PFSK-1 (cell line): ENCODE measurements around the gene KASH5. TPM values are rescaled to one million over a fixed set of nuclear protein-coding genes. Genes with fewer than 3 reads are reported as not detected.

Experiments used
- FOXP2 ChIP-seq: optimal IDR thresholded peaks from 2 replicates; pipeline ENCODE3; 2011; ENCODE audit warnings: borderline replicate concordance, control low read depth, inconsistent platforms; ENCODE audit not compliant: insufficient read depth; ENCODE audit errors: extremely low read length, extremely low read depth
- POLR2AphosphoS5 ChIP-seq: IDR thresholded peaks from 2 replicates; pipeline ENCODE4 v1.6.1; 2012; ENCODE audit warnings: low read depth, mild to moderate bottlenecking, control low read depth, low read length, moderate library complexity
- SIN3A ChIP-seq: IDR thresholded peaks from 2 replicates; pipeline ENCODE4 v1.6.1; 2012; ENCODE audit warnings: mild to moderate bottlenecking, low read length, moderate library complexity, borderline replicate concordance; ENCODE audit not compliant: insufficient read depth
- TAF1 ChIP-seq: IDR thresholded peaks from 2 replicates; pipeline ENCODE4 v1.6.1; 2012; ENCODE audit warnings: low read length, control low read depth, borderline replicate concordance; ENCODE audit not compliant: insufficient read depth
- polyA plus RNA-seq: library from polyadenylated mRNA; unstranded; fragments of >200 nt; gene quantifications from one replicate; pipeline ENCODE4 v1.2.1, GENCODE V29; 2012; ENCODE audit warnings: low read depth, missing spikeins; ENCODE audit not compliant: insufficient read length
- TF ChIP-seq, protein P1 (sequence below), 2 experiments: IDR thresholded peaks; 2 replicates each; pipeline versions ENCODE4 v1.6.1 to v1.8.0; 2011 to 2012; ENCODE audit warnings: low read depth in 2 of 2, low read length in 2 of 2, control low read depth in 1 of 2, inconsistent platforms in 1 of 2, mild to moderate bottlenecking in 1 of 2, moderate library complexity in 1 of 2; ENCODE audit not compliant: insufficient read depth in 1 of 2

The KASH5 gene, protein sequence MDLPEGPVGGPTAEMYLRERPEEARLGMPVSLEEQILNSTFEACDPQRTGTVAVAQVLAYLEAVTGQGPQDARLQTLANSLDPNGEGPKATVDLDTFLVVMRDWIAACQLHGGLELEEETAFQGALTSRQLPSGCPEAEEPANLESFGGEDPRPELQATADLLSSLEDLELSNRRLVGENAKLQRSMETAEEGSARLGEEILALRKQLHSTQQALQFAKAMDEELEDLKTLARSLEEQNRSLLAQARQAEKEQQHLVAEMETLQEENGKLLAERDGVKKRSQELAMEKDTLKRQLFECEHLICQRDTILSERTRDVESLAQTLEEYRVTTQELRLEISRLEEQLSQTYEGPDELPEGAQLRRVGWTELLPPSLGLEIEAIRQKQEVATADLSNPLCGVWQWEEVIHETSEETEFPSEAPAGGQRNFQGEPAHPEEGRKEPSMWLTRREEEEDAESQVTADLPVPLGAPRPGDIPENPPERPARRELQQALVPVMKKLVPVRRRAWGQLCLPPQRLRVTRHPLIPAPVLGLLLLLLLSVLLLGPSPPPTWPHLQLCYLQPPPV
- polyA plus RNA-seq, result not detected

DNA sequence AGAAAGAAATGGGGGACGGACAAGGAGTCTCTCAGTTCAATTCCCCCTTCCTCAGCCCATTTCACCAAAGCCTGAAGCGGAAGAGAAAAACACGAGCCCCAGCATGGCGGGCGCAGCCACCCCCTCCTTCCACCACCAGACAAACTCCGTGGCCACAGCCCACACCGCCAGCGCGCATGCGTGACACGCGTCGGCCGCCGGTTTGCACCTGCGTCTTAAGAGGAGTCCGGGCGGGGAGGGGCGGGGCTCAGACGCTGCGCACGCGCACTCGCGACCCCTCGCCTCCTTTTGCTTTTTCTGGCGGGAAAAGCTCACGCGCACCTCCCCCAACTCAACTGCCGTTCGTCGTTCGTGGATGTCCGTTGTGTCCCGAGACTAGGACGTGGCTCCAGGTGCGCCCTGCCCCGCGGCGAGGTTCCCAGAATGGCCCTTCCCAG, at the start of gene KASH5:
KASH5 (plus strand) TSS at position 314 of the 437 bp plus-strand sequence. CDS start 2,635 bp downstream, outside the sequence.
- TF ChIP-seq POLR2AphosphoS5 (no peak), FOXP2 (no peak), TAF1 (no peak), SIN3A (no peak)
- TF ChIP-seq, protein P1, sequence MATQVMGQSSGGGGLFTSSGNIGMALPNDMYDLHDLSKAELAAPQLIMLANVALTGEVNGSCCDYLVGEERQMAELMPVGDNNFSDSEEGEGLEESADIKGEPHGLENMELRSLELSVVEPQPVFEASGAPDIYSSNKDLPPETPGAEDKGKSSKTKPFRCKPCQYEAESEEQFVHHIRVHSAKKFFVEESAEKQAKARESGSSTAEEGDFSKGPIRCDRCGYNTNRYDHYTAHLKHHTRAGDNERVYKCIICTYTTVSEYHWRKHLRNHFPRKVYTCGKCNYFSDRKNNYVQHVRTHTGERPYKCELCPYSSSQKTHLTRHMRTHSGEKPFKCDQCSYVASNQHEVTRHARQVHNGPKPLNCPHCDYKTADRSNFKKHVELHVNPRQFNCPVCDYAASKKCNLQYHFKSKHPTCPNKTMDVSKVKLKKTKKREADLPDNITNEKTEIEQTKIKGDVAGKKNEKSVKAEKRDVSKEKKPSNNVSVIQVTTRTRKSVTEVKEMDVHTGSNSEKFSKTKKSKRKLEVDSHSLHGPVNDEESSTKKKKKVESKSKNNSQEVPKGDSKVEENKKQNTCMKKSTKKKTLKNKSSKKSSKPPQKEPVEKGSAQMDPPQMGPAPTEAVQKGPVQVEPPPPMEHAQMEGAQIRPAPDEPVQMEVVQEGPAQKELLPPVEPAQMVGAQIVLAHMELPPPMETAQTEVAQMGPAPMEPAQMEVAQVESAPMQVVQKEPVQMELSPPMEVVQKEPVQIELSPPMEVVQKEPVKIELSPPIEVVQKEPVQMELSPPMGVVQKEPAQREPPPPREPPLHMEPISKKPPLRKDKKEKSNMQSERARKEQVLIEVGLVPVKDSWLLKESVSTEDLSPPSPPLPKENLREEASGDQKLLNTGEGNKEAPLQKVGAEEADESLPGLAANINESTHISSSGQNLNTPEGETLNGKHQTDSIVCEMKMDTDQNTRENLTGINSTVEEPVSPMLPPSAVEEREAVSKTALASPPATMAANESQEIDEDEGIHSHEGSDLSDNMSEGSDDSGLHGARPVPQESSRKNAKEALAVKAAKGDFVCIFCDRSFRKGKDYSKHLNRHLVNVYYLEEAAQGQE (IDR thresholded peaks at IDR 0.05; ENCODE audit: insufficient read depth in 1 of 2, low read depth in 2 of 2, low read length in 2 of 2), result no peak

DNA sequence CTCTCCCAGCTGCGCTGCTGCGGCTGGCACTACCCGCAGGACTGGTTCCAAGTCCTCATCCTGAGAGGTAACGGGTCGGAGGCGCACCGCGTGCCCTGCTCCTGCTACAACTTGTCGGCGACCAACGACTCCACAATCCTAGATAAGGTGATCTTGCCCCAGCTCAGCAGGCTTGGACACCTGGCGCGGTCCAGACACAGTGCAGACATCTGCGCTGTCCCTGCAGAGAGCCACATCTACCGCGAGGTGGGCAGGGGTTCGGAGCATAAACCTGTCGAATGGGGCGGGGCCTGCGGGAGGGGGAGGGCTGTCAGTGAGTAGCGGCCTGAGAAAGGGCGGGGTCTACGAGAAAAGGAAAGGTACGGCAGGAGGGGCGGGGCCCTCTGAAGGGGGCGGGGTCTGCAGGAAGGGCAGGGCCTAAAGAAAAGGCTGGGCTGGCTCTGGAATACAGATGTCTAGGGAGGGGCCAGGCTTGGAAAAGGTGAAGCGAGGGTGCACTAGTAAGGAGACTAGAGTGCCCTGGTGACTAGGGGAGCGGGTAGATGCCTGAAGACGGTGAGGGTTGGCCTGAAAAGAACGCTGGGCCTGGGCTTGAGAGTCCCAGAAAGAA, 49.3 kb upstream of the KASH5 start:
- TF ChIP-seq SIN3A (no peak), POLR2AphosphoS5 (no peak), FOXP2 (no peak), TAF1 (no peak)
- TF ChIP-seq, protein P1 (IDR thresholded peaks at IDR 0.05; ENCODE audit: insufficient read depth in 1 of 2, low read depth in 2 of 2, low read length in 2 of 2), result no peak

DNA sequence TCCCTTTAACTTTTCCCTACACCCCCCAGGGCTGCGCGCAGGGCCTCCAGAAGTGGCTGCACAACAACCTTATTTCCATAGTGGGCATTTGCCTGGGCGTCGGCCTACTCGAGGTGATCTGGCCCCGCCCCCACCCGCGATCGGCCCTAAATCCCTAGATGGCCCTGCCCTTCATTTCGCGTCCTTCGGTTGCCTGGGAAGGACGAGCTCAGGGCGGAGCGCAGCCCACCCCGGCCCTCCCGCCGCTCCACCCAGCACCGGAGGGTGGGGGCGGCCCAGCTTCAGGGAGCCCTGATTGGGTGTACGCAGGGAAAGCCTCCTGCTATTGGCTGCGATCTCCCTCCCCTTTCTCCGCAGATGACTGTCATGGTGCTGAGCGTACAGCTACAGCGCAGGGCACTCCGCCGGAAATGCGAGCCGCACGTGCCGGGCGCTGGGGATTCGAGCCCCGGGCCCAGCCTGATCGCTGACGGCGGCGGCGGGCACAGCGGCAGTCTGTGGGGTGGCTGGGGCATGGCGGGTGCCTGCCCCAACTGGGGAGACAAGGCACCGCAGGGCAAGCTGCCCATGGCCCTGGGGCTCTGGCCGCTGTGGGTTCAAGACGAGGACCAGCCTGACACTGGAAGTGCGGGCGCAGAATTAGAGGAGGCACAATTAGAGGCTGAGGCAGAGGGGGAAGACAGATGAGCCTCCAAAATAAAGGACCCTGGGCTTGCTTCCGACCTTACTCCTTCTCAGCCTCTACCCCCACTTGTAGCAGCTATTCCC, 48.6 kb upstream of the KASH5 start:
- TF ChIP-seq TAF1 (no peak), FOXP2 (no peak), POLR2AphosphoS5 (no peak), SIN3A (no peak)
- TF ChIP-seq, protein P1 (IDR thresholded peaks at IDR 0.05; ENCODE audit: insufficient read depth in 1 of 2, low read depth in 2 of 2, low read length in 2 of 2), result no peak

DNA sequence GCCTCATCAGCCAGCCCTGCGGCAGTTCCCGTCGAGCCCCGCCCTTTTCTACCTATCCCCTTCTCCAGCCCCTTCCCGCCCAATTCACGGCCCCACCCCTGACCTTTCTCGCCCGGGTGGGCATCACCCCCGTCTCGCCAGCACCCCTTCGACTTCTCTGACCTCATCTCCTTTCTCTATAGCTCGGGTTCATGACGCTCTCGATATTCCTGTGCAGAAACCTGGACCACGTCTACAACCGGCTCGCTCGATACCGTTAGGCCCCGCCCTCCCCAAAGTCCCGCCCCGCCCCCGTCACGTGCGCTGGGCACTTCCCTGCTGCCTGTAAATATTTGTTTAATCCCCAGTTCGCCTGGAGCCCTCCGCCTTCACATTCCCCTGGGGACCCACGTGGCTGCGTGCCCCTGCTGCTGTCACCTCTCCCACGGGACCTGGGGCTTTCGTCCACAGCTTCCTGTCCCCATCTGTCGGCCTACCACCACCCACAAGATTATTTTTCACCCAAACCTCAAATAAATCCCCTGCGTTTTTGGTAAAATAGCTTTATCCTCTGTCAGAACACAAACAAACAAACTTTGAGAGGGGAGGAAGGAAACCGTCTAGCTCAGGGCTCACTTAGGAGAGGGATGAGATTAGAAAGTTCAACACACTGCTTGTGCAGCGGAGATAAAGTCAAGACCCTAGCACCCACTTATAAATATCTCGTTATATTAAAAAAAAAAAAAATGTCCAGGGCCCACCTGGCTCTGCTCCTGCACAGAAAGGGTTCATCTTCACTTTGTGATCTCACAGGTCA, 47.8 kb upstream of the KASH5 start:
- no peak for TF ChIP-seq FOXP2
- TF ChIP-seq SIN3A, result no peak
- TF ChIP-seq, protein P1 (IDR thresholded peaks at IDR 0.05; ENCODE audit: insufficient read depth in 1 of 2, low read depth in 2 of 2, low read length in 2 of 2), result no peak
- no peak for TF ChIP-seq TAF1
- no peak for TF ChIP-seq POLR2AphosphoS5
